ENCODE measurements around the gene FOXA3. TPM values are rescaled to one million over a fixed set of nuclear protein-coding genes. Genes with fewer than 3 reads are reported as not detected.

FOXA3 gene
- polyA plus RNA-seq, 1 donor (not counting 4 experiments of a cell fraction or from before 2014, with no cell fraction given), result not detected

DNA sequence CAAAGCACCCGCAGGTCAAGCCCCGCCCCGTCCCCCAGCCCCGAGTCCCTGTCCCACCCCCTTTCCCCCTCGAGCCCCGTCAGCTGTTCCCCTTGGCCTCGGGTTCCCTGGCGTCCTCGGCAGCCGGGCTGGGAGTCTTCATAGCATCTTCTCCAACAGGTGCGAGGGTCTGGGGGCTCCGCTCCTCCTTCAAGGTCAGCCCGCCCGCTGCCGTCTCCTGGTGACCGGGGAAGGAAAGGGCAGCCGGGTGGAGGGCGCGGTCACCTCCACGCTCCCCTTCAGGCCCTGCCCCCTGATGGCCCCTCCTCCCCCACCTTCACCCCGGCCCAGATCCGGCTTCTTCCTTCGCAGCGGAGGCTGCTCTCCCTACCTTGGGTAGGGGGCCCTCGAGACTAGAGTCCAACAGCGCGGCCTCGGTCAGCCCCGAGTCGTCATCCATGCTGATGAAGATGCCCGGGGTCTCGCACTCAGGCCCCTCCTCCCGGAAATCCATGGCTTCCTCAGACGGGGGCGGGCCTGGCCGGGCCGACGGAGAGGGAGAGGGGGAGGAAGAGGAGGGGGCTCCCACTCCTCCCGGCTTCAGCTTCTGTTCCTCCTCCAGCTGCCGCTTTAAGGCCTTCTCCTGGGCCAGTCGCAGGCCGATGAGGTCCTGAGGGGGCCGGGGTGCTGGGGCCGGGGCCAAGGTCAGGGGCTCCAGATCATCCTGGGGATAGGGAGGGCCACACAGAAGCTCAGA, 48.5 kb upstream of the FOXA3 start:
- no peak for FAIRE-seq
- H3K4me1 ChIP-seq (ENCODE audit: control insufficient read depth, extremely low read depth, insufficient read depth, low read length), result peaks cover 23% of the 10 kb centered on the region

DNA sequence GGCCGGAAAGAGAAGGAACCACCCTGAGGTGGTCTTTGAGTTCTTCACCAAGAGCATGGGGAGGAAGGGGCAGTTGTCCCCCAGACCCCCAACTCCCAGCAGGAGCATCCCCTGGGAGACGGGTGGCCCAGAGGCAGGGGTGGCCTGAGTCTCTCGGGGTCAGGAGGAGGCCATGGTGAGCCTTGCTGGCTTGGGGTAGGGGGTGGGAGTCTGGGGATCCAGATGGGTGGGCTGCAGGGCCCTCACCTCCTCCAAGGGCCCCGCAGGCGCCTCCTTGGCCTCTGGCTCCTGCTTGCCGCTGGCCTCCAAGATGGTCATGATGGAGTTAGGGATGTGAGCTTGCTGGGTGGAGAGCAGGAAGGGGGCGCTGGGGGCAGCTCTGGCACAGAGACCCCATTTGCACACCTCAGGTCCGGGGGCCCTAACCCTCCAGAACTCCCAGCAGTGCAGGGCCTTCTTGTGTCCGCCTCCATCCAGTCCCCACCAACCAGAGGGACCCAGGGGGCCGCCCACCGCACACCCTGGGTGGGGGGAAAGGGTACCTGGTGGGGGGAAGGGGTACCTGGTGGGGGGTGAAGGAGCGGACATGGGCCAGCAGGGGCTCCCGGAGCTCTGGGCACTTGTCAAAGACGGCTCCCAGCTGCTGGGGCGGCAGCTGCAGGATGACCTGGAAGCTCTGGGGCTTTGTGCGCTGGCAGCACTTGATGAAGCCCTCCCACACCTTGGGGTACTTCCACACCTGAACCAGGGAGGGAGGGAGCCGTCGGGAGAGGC, 47.7 kb upstream of the FOXA3 start:
- Histone ChIP-seq H4K20me1 (ENCODE audit: control insufficient read depth, extremely low read depth, insufficient read depth, low read length) (peaks cover 2% of the 10 kb centered on the region), H3K79me2 (ENCODE audit: control insufficient read depth, insufficient read depth, low read length) (no peaks in the 10 kb centered on the region), H3K9me3 (ENCODE audit: control insufficient read depth, low read depth, low read length) (no peaks in the 10 kb centered on the region), H3K4me1 (ENCODE audit: control insufficient read depth, extremely low read depth, insufficient read depth, low read length) (peaks cover 23% of the 10 kb centered on the region), H2AFZ (ENCODE audit: control insufficient read depth, low read length) (no peak overlapping the region), H3K9me1 (ENCODE audit: control insufficient read depth, extremely low read depth, insufficient read depth, low read length) (no peaks in the 10 kb centered on the region), H3K27ac (ENCODE audit: control insufficient read depth, insufficient read depth, low read length) (no peak overlapping the region), H3K9ac (ENCODE audit: control insufficient read depth, extremely low read depth, insufficient read depth, low read length) (no peak overlapping the region), H3K4me3 (ENCODE audit: control insufficient read depth in 2 of 3, extremely low read depth in 1 of 3, insufficient read depth in 2 of 3, low read depth in 1 of 3, low read length in 3 of 3) (no peak overlapping the region), H3K4me2 (ENCODE audit: control insufficient read depth, extremely low read depth, insufficient read depth, low read depth, low read length) (no peak overlapping the region), H3K27me3 (ENCODE audit: control insufficient read depth, extremely low read depth, insufficient read depth, low read length) (no peaks in the 10 kb centered on the region), H3K36me3 (ENCODE audit: control insufficient read depth in 2 of 2, extremely low read depth in 1 of 2, insufficient read depth in 2 of 2, low read length in 2 of 2) (peaks cover 4 to 10% of the 10 kb centered on the region in 2 experiments)
- dilution Hi-C loops (cut with MboI; ENCODE audit: extremely low pct_ligation_motif_present, low sequenced_read_pairs), result no loop called here
- DNase-seq (ENCODE audit: low read depth, low spot score) (no peak), FAIRE-seq (no peak)
- TF ChIP-seq, protein P1, sequence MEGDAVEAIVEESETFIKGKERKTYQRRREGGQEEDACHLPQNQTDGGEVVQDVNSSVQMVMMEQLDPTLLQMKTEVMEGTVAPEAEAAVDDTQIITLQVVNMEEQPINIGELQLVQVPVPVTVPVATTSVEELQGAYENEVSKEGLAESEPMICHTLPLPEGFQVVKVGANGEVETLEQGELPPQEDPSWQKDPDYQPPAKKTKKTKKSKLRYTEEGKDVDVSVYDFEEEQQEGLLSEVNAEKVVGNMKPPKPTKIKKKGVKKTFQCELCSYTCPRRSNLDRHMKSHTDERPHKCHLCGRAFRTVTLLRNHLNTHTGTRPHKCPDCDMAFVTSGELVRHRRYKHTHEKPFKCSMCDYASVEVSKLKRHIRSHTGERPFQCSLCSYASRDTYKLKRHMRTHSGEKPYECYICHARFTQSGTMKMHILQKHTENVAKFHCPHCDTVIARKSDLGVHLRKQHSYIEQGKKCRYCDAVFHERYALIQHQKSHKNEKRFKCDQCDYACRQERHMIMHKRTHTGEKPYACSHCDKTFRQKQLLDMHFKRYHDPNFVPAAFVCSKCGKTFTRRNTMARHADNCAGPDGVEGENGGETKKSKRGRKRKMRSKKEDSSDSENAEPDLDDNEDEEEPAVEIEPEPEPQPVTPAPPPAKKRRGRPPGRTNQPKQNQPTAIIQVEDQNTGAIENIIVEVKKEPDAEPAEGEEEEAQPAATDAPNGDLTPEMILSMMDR (optimal IDR thresholded peaks at IDR 0.05 in 1 of 3, IDR thresholded peaks at IDR 0.05 in 1 of 3, conservative IDR thresholded peaks at IDR 0.05 in 1 of 3; ENCODE audit: extremely low read depth in 1 of 3, insufficient read depth in 2 of 3, low read length in 3 of 3), result no peak
- TF ChIP-seq EZH2 (IDR thresholded peaks at IDR 0.05; ENCODE audit: low read length), result no peak

More for the DNA sequence above, 48.5 kb upstream of the FOXA3 start:
- no peak overlapping the region for H3K4me2 ChIP-seq (ENCODE audit: control insufficient read depth, extremely low read depth, insufficient read depth, low read depth, low read length)
- H3K36me3 ChIP-seq (ENCODE audit: control insufficient read depth in 2 of 2, extremely low read depth in 1 of 2, insufficient read depth in 2 of 2, low read length in 2 of 2), result peaks cover 4 to 10% of the 10 kb centered on the region in 2 experiments
- TF ChIP-seq EZH2 (IDR thresholded peaks at IDR 0.05; ENCODE audit: low read length), result no peak
- TF ChIP-seq, protein P1 (optimal IDR thresholded peaks at IDR 0.05 in 1 of 3, IDR thresholded peaks at IDR 0.05 in 1 of 3, conservative IDR thresholded peaks at IDR 0.05 in 1 of 3; ENCODE audit: extremely low read depth in 1 of 3, insufficient read depth in 2 of 3, low read length in 3 of 3), result no peak
- no peak for DNase-seq (ENCODE audit: low read depth, low spot score)
- H3K79me2 ChIP-seq (ENCODE audit: control insufficient read depth, insufficient read depth, low read length), result no peaks in the 10 kb centered on the region
- no peak overlapping the region for H3K9ac ChIP-seq (ENCODE audit: control insufficient read depth, extremely low read depth, insufficient read depth, low read length)
- no peak overlapping the region for H3K27ac ChIP-seq (ENCODE audit: control insufficient read depth, insufficient read depth, low read length)
- dilution Hi-C loops (cut with MboI; ENCODE audit: extremely low pct_ligation_motif_present, low sequenced_read_pairs), result no loop called here
- peaks cover 2% of the 10 kb centered on the region for H4K20me1 ChIP-seq (ENCODE audit: control insufficient read depth, extremely low read depth, insufficient read depth, low read length)
- no peaks in the 10 kb centered on the region for H3K9me3 ChIP-seq (ENCODE audit: control insufficient read depth, low read depth, low read length)
- H2AFZ ChIP-seq (ENCODE audit: control insufficient read depth, low read length), result no peak overlapping the region
- no peaks in the 10 kb centered on the region for H3K27me3 ChIP-seq (ENCODE audit: control insufficient read depth, extremely low read depth, insufficient read depth, low read length)
- no peak overlapping the region for H3K4me3 ChIP-seq (ENCODE audit: control insufficient read depth in 2 of 3, extremely low read depth in 1 of 3, insufficient read depth in 2 of 3, low read depth in 1 of 3, low read length in 3 of 3)
- H3K9me1 ChIP-seq (ENCODE audit: control insufficient read depth, extremely low read depth, insufficient read depth, low read length), result no peaks in the 10 kb centered on the region

All from keratinocyte (primary cell).